Lung (tissue), 12 donors: ENCODE data around the gene LYPD5. TPM values are rescaled to one million over a fixed set of nuclear protein-coding genes. Genes with fewer than 3 reads are reported as not detected.
"Not testable (repeated sequence)": the region's sequence is repeated elsewhere in the genome, so short reads cannot be mapped to it uniquely, and the experiment has no call there.

Source experiments
- ATAC-seq: fragments of 200-7000 bp; cut with Tn5 transposase; one replicate; pipeline ENCODE4 v1.9.1; 2020; ENCODE audit warnings: moderate number of reproducible peaks; ENCODE audit not compliant: insufficient read depth, low FRiP score
- DNase-seq, 3 donors: peaks; one replicate each; pipeline ENCODE4 v3.0.0-alpha.2; 2013 to 2017
- H3K27ac ChIP-seq, 2 donors: one replicate each; pipeline ENCODE4 v1.5.1; 2013; ENCODE audit warnings: mild to moderate bottlenecking in 2 of 2, moderate library complexity in 2 of 2, control low read depth in 1 of 2, inconsistent platforms in 1 of 2, low read depth in 1 of 2, low read length in 1 of 2
- H3K27me3 ChIP-seq, 3 donors: one replicate each; pipeline ENCODE4 v1.5.1; 2013; ENCODE audit warnings: low read length in 2 of 3; ENCODE audit not compliant: control insufficient read depth in 3 of 3, insufficient read depth in 3 of 3
- H3K36me3 ChIP-seq, 4 donors: one replicate each; pipeline ENCODE4 v1.5.1; 2013; ENCODE audit warnings: low read length in 4 of 4, mild to moderate bottlenecking in 1 of 4, moderate library complexity in 1 of 4; ENCODE audit not compliant: control insufficient read depth in 4 of 4, insufficient read depth in 4 of 4
- H3K4me1 ChIP-seq, 5 donors: one replicate each; pipeline ENCODE4 v1.5.1; 2013; ENCODE audit warnings: low read length in 5 of 5, mild to moderate bottlenecking in 2 of 5, moderate library complexity in 1 of 5; ENCODE audit not compliant: control insufficient read depth in 5 of 5, insufficient read depth in 5 of 5
- H3K4me3 ChIP-seq: one replicate; pipeline ENCODE4 v1.5.1; 2013; ENCODE audit warnings: mild to moderate bottlenecking, control low read depth, moderate library complexity
- H3K9ac ChIP-seq, 2 donors: one replicate each; pipeline ENCODE4 v1.5.1; 2013; ENCODE audit warnings: low read length in 2 of 2, control low read depth in 1 of 2; ENCODE audit not compliant: insufficient read depth in 1 of 2
- H3K9me3 ChIP-seq, 4 donors: one replicate each; pipeline ENCODE4 v1.5.1; 2013; ENCODE audit warnings: low read length in 3 of 4, mild to moderate bottlenecking in 1 of 4, moderate library complexity in 1 of 4; ENCODE audit not compliant: control insufficient read depth in 4 of 4, insufficient read depth in 3 of 4
- WGBS, 2 donors: extraction: QIAGEN DNeasy Blood & Tissue Kit; methylation state at CpG; one replicate each; pipeline ENCODE4 v1.1.7; 2013; 5-methylcytosine and 5-hydroxymethylcytosine counted together
- polyA plus RNA-seq, 2 donors: library from polyadenylated mRNA; stranded (reverse); fragments of 200-250 nt; gene quantifications; one replicate each; pipeline ENCODE4 v1.2.1, GENCODE V29; 2013
- total RNA-seq, 2 donors: library from RNA; depleted of rRNA in 1 of 2; stranded (reverse); fragments of >200 nt in 1 of 2; gene quantifications; one replicate each; pipeline ENCODE4 v1.2.1, GENCODE V29; 2014 to 2021
- TF ChIP-seq, protein P1 (sequence below): IDR thresholded peaks from 2 replicates; pipeline ENCODE4 v1.5.1; 2012; ENCODE audit warnings: mild to moderate bottlenecking; ENCODE audit errors: control extremely low read depth, extremely low read depth
- donor health status: control.
- donor health status: control.
- donor health status: Bipolar disorder and iron deficiency.
- donor health status: healthy.
- donor health status: DM: yes; HTN: yes; CAD: no.

LYPD5 gene
- total and polyA plus RNA-seq, 4 donors, result 0.51 to 8.1 (median 2.9) TPM

DNA sequence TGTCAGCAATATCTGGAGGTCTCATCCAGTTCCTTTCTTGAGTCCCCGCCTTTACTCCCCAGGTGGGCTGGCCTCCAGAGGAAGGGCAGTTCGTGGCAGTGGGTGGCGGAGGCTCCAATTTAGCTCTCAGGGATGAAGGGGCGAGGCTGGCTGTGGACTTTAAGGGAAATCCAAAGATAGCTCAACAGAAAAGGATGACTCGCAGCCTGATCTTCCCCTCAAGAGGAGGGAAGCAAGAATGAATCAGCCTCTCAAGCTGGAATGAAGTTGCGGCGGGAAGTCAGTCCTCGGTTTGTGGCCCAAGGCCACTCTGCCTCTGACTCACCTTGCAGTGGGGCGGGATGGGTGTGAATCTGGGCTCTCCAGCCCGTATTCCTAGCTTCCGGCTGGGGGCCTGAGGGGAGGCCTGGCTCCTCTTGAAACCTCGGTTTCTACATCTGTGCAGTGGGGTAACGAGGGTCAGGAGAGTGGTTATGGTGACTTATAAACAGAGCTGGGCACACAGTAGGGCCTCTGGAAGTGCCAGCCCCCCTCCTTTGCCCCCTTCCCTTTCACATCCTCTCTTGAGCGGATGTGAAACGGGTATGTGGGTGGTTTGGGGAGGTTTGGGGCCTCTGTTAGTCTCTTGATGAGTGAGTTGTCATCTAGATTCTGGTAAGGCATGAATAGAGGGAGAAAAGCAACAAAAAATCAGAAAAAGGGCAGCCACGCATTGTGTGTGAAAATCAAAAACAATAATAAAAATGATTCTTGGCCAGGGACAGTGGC lies 37.0 kb downstream of the LYPD5 start:
- peak overlapping the region; percentile 23 to 29 for H3K27ac ChIP-seq
- H3K36me3 ChIP-seq, result no peaks in the 10 kb centered on the region
- H3K27me3 ChIP-seq, result no peaks in the 10 kb centered on the region
- no peaks in the 10 kb centered on the region for H3K9me3 ChIP-seq
- WGBS, 2 donors, result 41 to 55% methylated on average over 16 of the region's 16 CpGs
- peaks cover 0 to 4% (median 0%) of the 10 kb centered on the region in 5 donors for H3K4me1 ChIP-seq
- ATAC-seq (peak; percentile 59), DNase-seq (no peak)
- TF ChIP-seq, protein P1, sequence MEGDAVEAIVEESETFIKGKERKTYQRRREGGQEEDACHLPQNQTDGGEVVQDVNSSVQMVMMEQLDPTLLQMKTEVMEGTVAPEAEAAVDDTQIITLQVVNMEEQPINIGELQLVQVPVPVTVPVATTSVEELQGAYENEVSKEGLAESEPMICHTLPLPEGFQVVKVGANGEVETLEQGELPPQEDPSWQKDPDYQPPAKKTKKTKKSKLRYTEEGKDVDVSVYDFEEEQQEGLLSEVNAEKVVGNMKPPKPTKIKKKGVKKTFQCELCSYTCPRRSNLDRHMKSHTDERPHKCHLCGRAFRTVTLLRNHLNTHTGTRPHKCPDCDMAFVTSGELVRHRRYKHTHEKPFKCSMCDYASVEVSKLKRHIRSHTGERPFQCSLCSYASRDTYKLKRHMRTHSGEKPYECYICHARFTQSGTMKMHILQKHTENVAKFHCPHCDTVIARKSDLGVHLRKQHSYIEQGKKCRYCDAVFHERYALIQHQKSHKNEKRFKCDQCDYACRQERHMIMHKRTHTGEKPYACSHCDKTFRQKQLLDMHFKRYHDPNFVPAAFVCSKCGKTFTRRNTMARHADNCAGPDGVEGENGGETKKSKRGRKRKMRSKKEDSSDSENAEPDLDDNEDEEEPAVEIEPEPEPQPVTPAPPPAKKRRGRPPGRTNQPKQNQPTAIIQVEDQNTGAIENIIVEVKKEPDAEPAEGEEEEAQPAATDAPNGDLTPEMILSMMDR, result no peak
- no peak overlapping the region for H3K4me3 ChIP-seq
- H3K9ac ChIP-seq, result no peak overlapping the region

- not testable (repeated sequence) for H3K4me3 ChIP-seq, H3K4me1 ChIP-seq, H3K36me3 ChIP-seq, DNase-seq, H3K27me3 ChIP-seq, ATAC-seq, H3K9me3 ChIP-seq, H3K9ac ChIP-seq
- H3K27ac ChIP-seq, result peak overlapping the region in 1 of 2 donors; percentile 23
- WGBS, 2 donors, result 80 to 84% methylated on average over 8 of the region's 8 CpGs
Observed at GRCh38 chr19:43764684-43765083, 37.6 kb downstream of the LYPD5 start.

DNA sequence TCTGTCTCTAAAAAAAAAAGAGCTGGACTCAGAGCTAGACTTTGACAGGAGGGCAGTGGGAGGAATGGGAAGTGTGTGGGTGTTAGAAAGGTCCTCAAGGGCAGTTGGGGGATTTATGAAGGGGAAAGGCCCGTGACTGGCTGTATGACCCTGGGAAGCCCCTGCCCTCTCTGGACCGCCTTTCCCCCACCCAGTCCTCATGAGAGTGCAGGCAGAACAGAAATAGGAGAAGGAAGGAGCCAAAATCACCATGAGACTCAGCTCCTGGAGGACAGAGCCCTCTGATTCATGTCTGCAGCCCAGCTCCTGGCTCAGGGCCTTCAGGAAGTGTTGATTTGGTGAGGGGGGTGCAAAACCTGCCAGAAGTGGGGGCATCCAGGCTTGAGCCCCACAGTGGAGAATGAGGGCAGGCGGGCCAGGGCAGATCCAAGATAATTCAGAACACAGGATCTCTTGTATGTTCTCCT lies 38.7 kb downstream of the LYPD5 start:
- 54 to 60% methylated on average over 3 of the region's 3 CpGs for WGBS, 2 donors
- Histone ChIP-seq H3K9me3 (no peaks in the 10 kb centered on the region), H3K9ac (no peak overlapping the region), H3K4me1 (peaks cover 0 to 4% (median 0%) of the 10 kb centered on the region in 5 donors), H3K4me3 (no peak overlapping the region), H3K27ac (no peak overlapping the region), H3K27me3 (no peaks in the 10 kb centered on the region), H3K36me3 (no peaks in the 10 kb centered on the region)
- TF ChIP-seq, protein P1, result no peak
- DNase-seq (no peak), ATAC-seq (peak; percentile 23)

- Histone ChIP-seq H3K4me1 (peaks cover 0 to 4% (median 0%) of the 10 kb centered on the region in 5 donors), H3K36me3 (no peaks in the 10 kb centered on the region), H3K9ac (no peak overlapping the region), H3K9me3 (no peaks in the 10 kb centered on the region), H3K27ac (no peak overlapping the region), H3K4me3 (no peak overlapping the region), H3K27me3 (no peaks in the 10 kb centered on the region)
- TF ChIP-seq, protein P1, result no peak
- ATAC-seq (no peak), DNase-seq (no peak)
- 85 to 92% methylated on average over 3 of the region's 3 CpGs for WGBS, 2 donors
Observed at GRCh38 chr19:43762814-43763213, 39.4 kb downstream of the LYPD5 start.
